Loucy (cell line): ENCODE measurements around the gene THBD.

Source experiments
- EZH2phosphoT487 ChIP-seq: fragments of 200-600 bp; IDR thresholded peaks from 2 replicates; pipeline ENCODE4 v1.6.1; 2018; ENCODE audit warnings: antibody characterized with exemption, mild to moderate bottlenecking, moderate library complexity, borderline replicate concordance
- TF ChIP-seq, protein P1 (sequence below): fragments of 200-600 bp; sonication (generic); conservative IDR thresholded peaks from 2 replicates; pipeline ENCODE4 v1.5.1; 2014; ENCODE audit warnings: mild to moderate bottlenecking, antibody characterized with exemption, low read length

- TF ChIP-seq, protein P1, sequence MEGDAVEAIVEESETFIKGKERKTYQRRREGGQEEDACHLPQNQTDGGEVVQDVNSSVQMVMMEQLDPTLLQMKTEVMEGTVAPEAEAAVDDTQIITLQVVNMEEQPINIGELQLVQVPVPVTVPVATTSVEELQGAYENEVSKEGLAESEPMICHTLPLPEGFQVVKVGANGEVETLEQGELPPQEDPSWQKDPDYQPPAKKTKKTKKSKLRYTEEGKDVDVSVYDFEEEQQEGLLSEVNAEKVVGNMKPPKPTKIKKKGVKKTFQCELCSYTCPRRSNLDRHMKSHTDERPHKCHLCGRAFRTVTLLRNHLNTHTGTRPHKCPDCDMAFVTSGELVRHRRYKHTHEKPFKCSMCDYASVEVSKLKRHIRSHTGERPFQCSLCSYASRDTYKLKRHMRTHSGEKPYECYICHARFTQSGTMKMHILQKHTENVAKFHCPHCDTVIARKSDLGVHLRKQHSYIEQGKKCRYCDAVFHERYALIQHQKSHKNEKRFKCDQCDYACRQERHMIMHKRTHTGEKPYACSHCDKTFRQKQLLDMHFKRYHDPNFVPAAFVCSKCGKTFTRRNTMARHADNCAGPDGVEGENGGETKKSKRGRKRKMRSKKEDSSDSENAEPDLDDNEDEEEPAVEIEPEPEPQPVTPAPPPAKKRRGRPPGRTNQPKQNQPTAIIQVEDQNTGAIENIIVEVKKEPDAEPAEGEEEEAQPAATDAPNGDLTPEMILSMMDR: no peak
- no peak for TF ChIP-seq EZH2phosphoT487
Observed at GRCh38 chr20:23003077-23003635, 46.3 kb downstream of the THBD start.
